ENCODE data around the gene PICK1.

The PICK1 gene

GRCh38 chr22:38023045-38023444 is 34.2 kb upstream of the PICK1 start:
- Histone ChIP-seq H3K9ac (ENCODE audit: low read length) (no peak overlapping the region), H3K4me1 (ENCODE audit: control insufficient read depth, low read depth, low read length) (no peaks in the 10 kb centered on the region), H3K36me3 (ENCODE audit: control insufficient read depth, low read depth, low read length) (no peaks in the 10 kb centered on the region), H3K27ac (ENCODE audit: low read length) (no peak overlapping the region), H3K4me3 (ENCODE audit: low read length) (no peak overlapping the region), H3K9me3 (ENCODE audit: control insufficient read depth, low read depth, low read length) (no peaks in the 10 kb centered on the region), H3K27me3 (ENCODE audit: control insufficient read depth, insufficient read depth, low read length) (no peaks in the 10 kb centered on the region)

- no peak overlapping the region for H3K4me3 ChIP-seq (ENCODE audit: low read length)
- no peaks in the 10 kb centered on the region for H3K27me3 ChIP-seq (ENCODE audit: control insufficient read depth, insufficient read depth, low read length)
- peaks cover 2% of the 10 kb centered on the region for H3K4me1 ChIP-seq (ENCODE audit: control insufficient read depth, low read depth, low read length)
- no peaks in the 10 kb centered on the region for H3K36me3 ChIP-seq (ENCODE audit: control insufficient read depth, low read depth, low read length)
- no peak overlapping the region for H3K27ac ChIP-seq (ENCODE audit: low read length)
- no peak overlapping the region for H3K9ac ChIP-seq (ENCODE audit: low read length)
- H3K9me3 ChIP-seq (ENCODE audit: control insufficient read depth, low read depth, low read length) = no peaks in the 10 kb centered on the region
Observed at GRCh38 chr22:38025514-38025913, 31.7 kb upstream of the PICK1 start.

DNA sequence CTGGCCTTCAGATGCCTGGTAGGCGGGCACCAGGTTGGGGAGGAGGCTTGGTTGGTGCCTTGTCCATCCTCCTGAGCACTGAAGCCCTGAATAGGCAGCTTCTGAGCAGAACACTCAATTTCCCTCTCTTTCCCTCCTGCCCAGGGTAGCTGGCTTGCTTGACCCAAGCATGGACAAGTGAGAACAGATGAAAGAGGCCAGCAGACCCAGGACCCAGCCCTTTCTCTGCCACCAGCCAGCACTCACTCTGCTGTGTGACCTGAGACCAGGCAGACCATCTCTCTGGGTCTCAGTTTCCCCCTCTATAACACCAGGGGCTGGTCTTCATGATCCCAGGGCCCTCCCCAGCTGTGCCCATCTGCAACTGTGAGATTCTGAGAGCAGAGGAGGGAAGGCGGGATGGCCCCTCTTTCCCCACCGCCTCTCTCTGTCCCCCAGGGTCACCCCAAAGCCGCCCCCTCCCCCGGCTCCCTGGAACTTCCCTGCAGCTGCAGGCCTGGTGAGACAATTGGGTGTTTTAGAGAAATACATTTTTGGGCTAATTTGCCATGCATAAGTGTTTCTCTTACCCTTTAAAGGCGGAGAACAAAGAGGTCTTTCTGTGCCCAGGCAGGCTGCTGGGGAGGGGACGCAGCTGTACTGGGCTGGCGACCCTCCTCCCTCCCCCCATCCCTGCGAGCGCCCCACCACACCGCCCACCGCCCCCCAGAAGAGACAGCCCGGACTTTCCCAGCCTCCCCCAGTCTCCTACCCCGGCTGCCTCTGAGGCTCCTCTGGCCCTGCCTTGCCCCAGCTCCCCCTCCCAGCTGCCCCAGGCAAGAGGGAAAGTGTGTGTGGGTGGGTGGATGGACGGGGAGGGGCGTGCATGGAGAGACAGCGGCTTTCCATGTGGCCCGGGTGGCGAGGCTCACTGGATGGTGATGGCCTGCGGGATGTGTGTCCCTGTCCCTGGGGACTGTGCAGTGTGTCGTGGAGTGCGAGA is 30.8 kb upstream of the PICK1 start:
- Histone ChIP-seq H3K4me1 (ENCODE audit: control insufficient read depth, low read depth, low read length) (peaks cover 5% of the 10 kb centered on the region), H3K9ac (ENCODE audit: low read length) (no peak overlapping the region), H3K27ac (ENCODE audit: low read length) (no peak overlapping the region), H3K27me3 (ENCODE audit: control insufficient read depth, insufficient read depth, low read length) (no peaks in the 10 kb centered on the region), H3K9me3 (ENCODE audit: control insufficient read depth, low read depth, low read length) (no peaks in the 10 kb centered on the region), H3K36me3 (ENCODE audit: control insufficient read depth, low read depth, low read length) (no peaks in the 10 kb centered on the region), H3K4me3 (ENCODE audit: low read length) (no peak overlapping the region)

DNA sequence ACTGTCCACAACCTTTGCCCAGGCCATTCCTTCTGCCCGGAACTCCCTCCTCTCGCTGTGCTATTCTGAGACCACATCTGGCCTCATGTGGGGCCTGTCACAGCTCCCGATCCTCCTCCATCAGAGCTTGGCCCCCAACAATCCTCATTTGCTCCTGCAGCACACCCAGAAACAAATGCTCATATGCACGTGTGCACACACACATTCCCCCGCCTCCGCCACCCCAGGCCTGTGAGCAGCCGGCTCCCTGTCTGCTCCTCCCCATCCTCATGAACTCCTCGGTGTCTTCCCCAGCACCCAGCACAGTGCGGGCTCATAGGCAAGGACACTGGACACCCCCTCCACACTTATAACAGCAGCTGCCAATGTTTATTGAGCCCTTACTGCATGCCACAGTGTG is 29.7 kb upstream of the PICK1 start:
- Histone ChIP-seq H3K4me1 (ENCODE audit: control insufficient read depth, low read depth, low read length) (peaks cover 5% of the 10 kb centered on the region), H3K9me3 (ENCODE audit: control insufficient read depth, low read depth, low read length) (no peaks in the 10 kb centered on the region), H3K9ac (ENCODE audit: low read length) (no peak overlapping the region), H3K27ac (ENCODE audit: low read length) (no peak overlapping the region), H3K27me3 (ENCODE audit: control insufficient read depth, insufficient read depth, low read length) (no peaks in the 10 kb centered on the region), H3K36me3 (ENCODE audit: control insufficient read depth, low read depth, low read length) (no peaks in the 10 kb centered on the region), H3K4me3 (ENCODE audit: low read length) (no peak overlapping the region)

- Histone ChIP-seq H3K27ac (ENCODE audit: low read length) (no peak overlapping the region), H3K4me3 (ENCODE audit: low read length) (no peak overlapping the region), H3K36me3 (ENCODE audit: control insufficient read depth, low read depth, low read length) (no peaks in the 10 kb centered on the region), H3K9ac (ENCODE audit: low read length) (no peak overlapping the region), H3K27me3 (ENCODE audit: control insufficient read depth, insufficient read depth, low read length) (no peaks in the 10 kb centered on the region), H3K9me3 (ENCODE audit: control insufficient read depth, low read depth, low read length) (no peaks in the 10 kb centered on the region), H3K4me1 (ENCODE audit: control insufficient read depth, low read depth, low read length) (peaks cover 8% of the 10 kb centered on the region)
Observed at GRCh38 chr22:38028344-38029130, 28.7 kb upstream of the PICK1 start.

DNA sequence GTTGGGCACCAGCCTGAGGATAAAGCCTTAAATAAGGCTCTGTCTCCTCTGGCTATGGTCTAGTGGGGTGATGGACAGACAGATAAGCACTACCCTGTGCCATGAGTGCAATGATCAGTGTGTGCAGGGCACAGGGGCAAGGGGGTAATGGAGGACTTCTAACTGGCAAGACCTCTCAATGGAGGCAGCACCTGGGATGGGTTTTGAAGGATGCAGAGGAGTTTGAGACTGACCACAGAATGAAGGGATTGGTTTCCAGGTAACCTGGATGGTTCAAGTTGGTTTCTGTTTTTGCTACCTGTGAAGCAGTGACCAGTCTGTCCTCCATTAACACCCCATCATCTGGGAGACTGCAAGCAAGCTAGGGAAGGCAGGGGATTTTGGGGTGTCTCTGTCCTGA is 27.8 kb upstream of the PICK1 start:
- Histone ChIP-seq H3K36me3 (ENCODE audit: control insufficient read depth, low read depth, low read length) (no peaks in the 10 kb centered on the region), H3K27ac (ENCODE audit: low read length) (no peak overlapping the region), H3K4me3 (ENCODE audit: low read length) (no peak overlapping the region), H3K9ac (ENCODE audit: low read length) (no peak overlapping the region), H3K27me3 (ENCODE audit: control insufficient read depth, insufficient read depth, low read length) (no peaks in the 10 kb centered on the region), H3K4me1 (ENCODE audit: control insufficient read depth, low read depth, low read length) (peaks cover 16% of the 10 kb centered on the region), H3K9me3 (ENCODE audit: control insufficient read depth, low read depth, low read length) (no peaks in the 10 kb centered on the region)

DNA sequence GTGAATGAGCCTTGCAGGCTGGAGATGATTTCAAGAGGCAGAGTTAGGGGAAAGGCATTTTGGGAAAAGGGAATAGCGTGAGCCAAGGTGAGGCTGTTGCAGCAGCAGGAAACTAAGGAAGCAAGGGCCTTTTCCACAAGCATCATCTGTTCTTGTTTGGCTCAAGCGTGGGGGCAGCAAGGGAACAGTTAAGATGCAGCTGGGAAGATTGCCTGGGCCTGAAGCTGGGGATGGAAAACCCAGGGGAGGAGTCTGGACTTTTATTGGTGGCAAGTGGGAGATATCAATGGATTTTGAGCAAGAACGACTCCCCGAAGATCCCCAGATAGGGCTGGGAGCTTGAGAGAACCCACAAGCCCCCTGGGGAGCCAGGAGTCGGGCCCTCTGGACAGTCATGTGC is 27.3 kb upstream of the PICK1 start:
- peaks cover 19% of the 10 kb centered on the region for H3K4me1 ChIP-seq (ENCODE audit: control insufficient read depth, low read depth, low read length)

GRCh38 chr22:38030311-38031133 is 26.7 kb upstream of the PICK1 start:
- Histone ChIP-seq H3K36me3 (ENCODE audit: control insufficient read depth, low read depth, low read length) (no peaks in the 10 kb centered on the region), H3K27ac (ENCODE audit: low read length) (no peak overlapping the region), H3K9ac (ENCODE audit: low read length) (no peak overlapping the region)

More for the DNA sequence above, 27.3 kb upstream of the PICK1 start:
- Histone ChIP-seq H3K27ac (ENCODE audit: low read length) (no peak overlapping the region), H3K36me3 (ENCODE audit: control insufficient read depth, low read depth, low read length) (no peaks in the 10 kb centered on the region), H3K9me3 (ENCODE audit: control insufficient read depth, low read depth, low read length) (no peaks in the 10 kb centered on the region), H3K27me3 (ENCODE audit: control insufficient read depth, insufficient read depth, low read length) (no peaks in the 10 kb centered on the region), H3K9ac (ENCODE audit: low read length) (no peak overlapping the region), H3K4me3 (ENCODE audit: low read length) (no peak overlapping the region)

GRCh38 chr22:38031491-38031890 is 25.7 kb upstream of the PICK1 start:
- Histone ChIP-seq H3K9me3 (ENCODE audit: control insufficient read depth, low read depth, low read length) (no peaks in the 10 kb centered on the region), H3K9ac (ENCODE audit: low read length) (no peak overlapping the region), H3K27me3 (ENCODE audit: control insufficient read depth, insufficient read depth, low read length) (no peaks in the 10 kb centered on the region), H3K4me1 (ENCODE audit: control insufficient read depth, low read depth, low read length) (peaks cover 22% of the 10 kb centered on the region), H3K27ac (ENCODE audit: low read length) (no peak overlapping the region), H3K36me3 (ENCODE audit: control insufficient read depth, low read depth, low read length) (no peaks in the 10 kb centered on the region), H3K4me3 (ENCODE audit: low read length) (no peak overlapping the region)

More at GRCh38 chr22:38030311-38031133, 26.7 kb upstream of the PICK1 start:
- Histone ChIP-seq H3K4me1 (ENCODE audit: control insufficient read depth, low read depth, low read length) (peaks cover 22% of the 10 kb centered on the region), H3K27me3 (ENCODE audit: control insufficient read depth, insufficient read depth, low read length) (no peaks in the 10 kb centered on the region), H3K4me3 (ENCODE audit: low read length) (no peak overlapping the region), H3K9me3 (ENCODE audit: control insufficient read depth, low read depth, low read length) (no peaks in the 10 kb centered on the region)

- no peak overlapping the region for H3K27ac ChIP-seq (ENCODE audit: low read length)
- no peak overlapping the region for H3K9ac ChIP-seq (ENCODE audit: low read length)
- H3K4me3 ChIP-seq (ENCODE audit: low read length) = no peak overlapping the region
- no peaks in the 10 kb centered on the region for H3K27me3 ChIP-seq (ENCODE audit: control insufficient read depth, insufficient read depth, low read length)
- H3K36me3 ChIP-seq (ENCODE audit: control insufficient read depth, low read depth, low read length) = no peaks in the 10 kb centered on the region
- H3K9me3 ChIP-seq (ENCODE audit: control insufficient read depth, low read depth, low read length) = no peaks in the 10 kb centered on the region
- peaks cover 22% of the 10 kb centered on the region for H3K4me1 ChIP-seq (ENCODE audit: control insufficient read depth, low read depth, low read length)
Observed at GRCh38 chr22:38032681-38033521, 24.3 kb upstream of the PICK1 start.
